GM23338 (cell line): ENCODE measurements around the gene PTPRE. TPM values are rescaled to one million over a fixed set of nuclear protein-coding genes. Genes with fewer than 3 reads are reported as not detected.

Experiments
- ATAC-seq: fragments of 200-7000 bp; cut with Tn5 transposase; 3 replicates; pipeline ENCODE4 v1.9.1; 2020
- DNase-seq: peaks from one replicate; pipeline ENCODE4 v3.0.0-alpha.2; 2015; ENCODE audit warnings: low spot score
- H2AFZ ChIP-seq: fragments of 200-600 bp; sonication (generic); 2 replicates; pipeline ENCODE4 v1.8.0; 2016; ENCODE audit warnings: antibody characterized with exemption, mild to moderate bottlenecking, moderate library complexity
- H3F3A ChIP-seq: fragments of 200-600 bp; sonication (generic); replicated peaks from 2 replicates; pipeline ENCODE4 v1.8.0; 2017; ENCODE audit warnings: antibody characterized with exemption, mixed run types, low read depth
- H3K27ac ChIP-seq: fragments of 200-600 bp; sonication (generic); 2 replicates; pipeline ENCODE4 v1.6.1; 2016; ENCODE audit warnings: low read depth
- H3K27me3 ChIP-seq: fragments of 200-600 bp; sonication (generic); 2 replicates; pipeline ENCODE4 v1.8.0; 2016; ENCODE audit warnings: mild to moderate bottlenecking, mixed run types, moderate library complexity; ENCODE audit not compliant: insufficient read depth
- H3K36me3 ChIP-seq: fragments of 200-600 bp; sonication (generic); 2 replicates; pipeline ENCODE4 v1.8.0; 2016; ENCODE audit warnings: mild to moderate bottlenecking; ENCODE audit not compliant: insufficient read depth
- H3K4me1 ChIP-seq: fragments of 200-600 bp; sonication (generic); 2 replicates; pipeline ENCODE4 v1.8.0; 2016; ENCODE audit warnings: mild to moderate bottlenecking, moderate library complexity; ENCODE audit not compliant: insufficient read depth
- H3K4me2 ChIP-seq: fragments of 200-600 bp; sonication (generic); 2 replicates; pipeline ENCODE4 v1.7.1; 2017; ENCODE audit warnings: mixed run types
- H3K4me3 ChIP-seq: fragments of 200-600 bp; sonication (generic); 2 replicates; pipeline ENCODE4 v1.6.1; 2016; ENCODE audit warnings: mixed run types
- H3K79me2 ChIP-seq: fragments of 200-600 bp; sonication (generic); replicated peaks from 2 replicates; pipeline ENCODE4 v1.8.0; 2017; ENCODE audit warnings: mild to moderate bottlenecking; ENCODE audit not compliant: insufficient read depth
- H3K9me2 ChIP-seq: fragments of 200-600 bp; sonication (generic); 2 replicates; pipeline ENCODE4 v1.8.0; 2017; ENCODE audit not compliant: insufficient read depth
- H4K20me1 ChIP-seq: fragments of 200-600 bp; sonication (generic); replicated peaks from 2 replicates; pipeline ENCODE4 v1.8.0; 2017; ENCODE audit warnings: mild to moderate bottlenecking; ENCODE audit not compliant: insufficient read depth
- H3K27ac Mint-ChIP-seq: 2 replicates; pipeline ENCODE4 v1.8.0; 2020; ENCODE audit warnings: inconsistent platforms, mild to moderate bottlenecking, moderate library complexity, mixed read lengths
- H3K27me3 Mint-ChIP-seq: 3 replicates; pipeline ENCODE4 v1.8.0; 2022; ENCODE audit warnings: low read depth, mild to moderate bottlenecking, moderate library complexity, mixed read lengths, inconsistent platforms; ENCODE audit not compliant: insufficient read depth, poor library complexity
- H3K36me3 Mint-ChIP-seq: 3 replicates; pipeline ENCODE4 v1.8.0; 2021; ENCODE audit warnings: low read depth, mild to moderate bottlenecking, inconsistent platforms, moderate library complexity, mixed read lengths
- H3K4me1 Mint-ChIP-seq: 3 replicates; pipeline ENCODE4 v1.8.0; 2020; ENCODE audit warnings: mild to moderate bottlenecking, inconsistent platforms, mixed read lengths
- H3K4me3 Mint-ChIP-seq: 3 replicates; pipeline ENCODE4 v1.8.0; 2021; ENCODE audit warnings: moderate library complexity, mild to moderate bottlenecking, inconsistent platforms, mixed read lengths
- H3K9me3 Mint-ChIP-seq: 3 replicates; pipeline ENCODE4 v1.8.0; 2020; ENCODE audit warnings: moderate library complexity, mild to moderate bottlenecking, inconsistent platforms, mixed read lengths
- CTCF ChIP-seq, 2 experiments: fragments of 200-600 bp in 1 of 2; sonication (generic) in 1 of 2; conservative IDR thresholded peaks; 2 replicates each; pipeline versions ENCODE4 v1.5.1 to v1.6.1; 2016 to 2017; ENCODE audit warnings: antibody characterized with exemption in 2 of 2, low read depth in 2 of 2, mild to moderate bottlenecking in 2 of 2, moderate library complexity in 1 of 2
- polyA plus RNA-seq: library from polyadenylated mRNA; unstranded; fragments of >200 nt; fragmentation: Nextera tagmentation; extraction: Ambion mirVana; gene quantifications from 2 replicates; pipeline ENCODE4 v1.2.1, GENCODE V29; 2016
- total RNA-seq: library from RNA; depleted of rRNA; stranded (reverse); fragments of >200 nt; shearing (Covaris generic); gene quantifications from 2 replicates; pipeline ENCODE4 v1.2.3, GENCODE V29; 2014
- TF ChIP-seq, protein P1 (sequence below): IDR thresholded peaks from one replicate; pipeline ENCODE4 v1.6.1; 2018; ENCODE audit warnings: antibody characterized with exemption; ENCODE audit not compliant: unreplicated experiment

The PTPRE gene
- total and polyA plus RNA-seq, 2 experiments from 2014 or later: 0.34 to 0.42 TPM

- TF ChIP-seq, protein P1, sequence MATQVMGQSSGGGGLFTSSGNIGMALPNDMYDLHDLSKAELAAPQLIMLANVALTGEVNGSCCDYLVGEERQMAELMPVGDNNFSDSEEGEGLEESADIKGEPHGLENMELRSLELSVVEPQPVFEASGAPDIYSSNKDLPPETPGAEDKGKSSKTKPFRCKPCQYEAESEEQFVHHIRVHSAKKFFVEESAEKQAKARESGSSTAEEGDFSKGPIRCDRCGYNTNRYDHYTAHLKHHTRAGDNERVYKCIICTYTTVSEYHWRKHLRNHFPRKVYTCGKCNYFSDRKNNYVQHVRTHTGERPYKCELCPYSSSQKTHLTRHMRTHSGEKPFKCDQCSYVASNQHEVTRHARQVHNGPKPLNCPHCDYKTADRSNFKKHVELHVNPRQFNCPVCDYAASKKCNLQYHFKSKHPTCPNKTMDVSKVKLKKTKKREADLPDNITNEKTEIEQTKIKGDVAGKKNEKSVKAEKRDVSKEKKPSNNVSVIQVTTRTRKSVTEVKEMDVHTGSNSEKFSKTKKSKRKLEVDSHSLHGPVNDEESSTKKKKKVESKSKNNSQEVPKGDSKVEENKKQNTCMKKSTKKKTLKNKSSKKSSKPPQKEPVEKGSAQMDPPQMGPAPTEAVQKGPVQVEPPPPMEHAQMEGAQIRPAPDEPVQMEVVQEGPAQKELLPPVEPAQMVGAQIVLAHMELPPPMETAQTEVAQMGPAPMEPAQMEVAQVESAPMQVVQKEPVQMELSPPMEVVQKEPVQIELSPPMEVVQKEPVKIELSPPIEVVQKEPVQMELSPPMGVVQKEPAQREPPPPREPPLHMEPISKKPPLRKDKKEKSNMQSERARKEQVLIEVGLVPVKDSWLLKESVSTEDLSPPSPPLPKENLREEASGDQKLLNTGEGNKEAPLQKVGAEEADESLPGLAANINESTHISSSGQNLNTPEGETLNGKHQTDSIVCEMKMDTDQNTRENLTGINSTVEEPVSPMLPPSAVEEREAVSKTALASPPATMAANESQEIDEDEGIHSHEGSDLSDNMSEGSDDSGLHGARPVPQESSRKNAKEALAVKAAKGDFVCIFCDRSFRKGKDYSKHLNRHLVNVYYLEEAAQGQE: no peak
These were observed 11.7 kb downstream of the PTPRE start (continued) for GRCh38 chr10:127918572-127918971.

- peak; percentile 88 for ATAC-seq
- no peaks in the 10 kb centered on the region for H3K36me3 ChIP-seq
These were observed 12.7 kb downstream of the PTPRE start for GRCh38 chr10:127919418-127920271.

More at GRCh38 chr10:127919418-127920271, 12.7 kb downstream of the PTPRE start:
- Histone ChIP-seq H3K27ac (no peak overlapping the region), H4K20me1 (no peaks in the 10 kb centered on the region), H3F3A (no peaks in the 10 kb centered on the region), H3K4me3 (no peak overlapping the region), H3K4me1 (no peaks in the 10 kb centered on the region), H3K27me3 (no peaks in the 10 kb centered on the region), H3K79me2 (no peaks in the 10 kb centered on the region), H3K4me2 (no peak overlapping the region), H2AFZ (no peak overlapping the region), H3K9me2 (no peaks in the 10 kb centered on the region)
- no peak overlapping the region for H3K4me3 Mint-ChIP-seq
- no peaks in the 10 kb centered on the region; the same call in 2 of the 3 replicates for H3K9me3 Mint-ChIP-seq
- peaks cover 4% of the 10 kb centered on the region; the same call in 2 of the 3 replicates for H3K4me1 Mint-ChIP-seq
- peaks cover under 1% of the 10 kb centered on the region for H3K27me3 Mint-ChIP-seq
- peak; percentile 51 for DNase-seq
- peak; percentile 36 to 50 for TF ChIP-seq CTCF (conservative IDR thresholded peaks at IDR 0.05; ENCODE audit: low read depth in 2 of 2)
- TF ChIP-seq, protein P1: no peak
- H3K27ac Mint-ChIP-seq: no peak overlapping the region
- no peaks in the 10 kb centered on the region for H3K36me3 Mint-ChIP-seq
